ENCODE results near the gene MYCBPAP.

Gene MYCBPAP

GRCh38 chr17:50539762-50540559 lies 31.7 kb downstream of the MYCBPAP start:
- H3K79me2 ChIP-seq (ENCODE audit: insufficient read depth, low read depth): no peaks in the 10 kb centered on the region
- no peak overlapping the region for H3K4me2 ChIP-seq
- no peak overlapping the region for H3K4me3 ChIP-seq (IDR thresholded peaks at IDR 0.05; ENCODE audit: insufficient read depth, low read depth, low read length)
- no peaks in the 10 kb centered on the region for H4K20me1 ChIP-seq (ENCODE audit: insufficient read depth)
- peaks cover 33% of the 10 kb centered on the region; the same call in 1 of the 2 replicates for H3K27me3 ChIP-seq (ENCODE audit: insufficient read depth, low read depth)
- no peak overlapping the region for H3K27ac ChIP-seq
- H3K36me3 ChIP-seq (ENCODE audit: insufficient read depth): no peaks in the 10 kb centered on the region
- TF ChIP-seq CTCF (conservative IDR thresholded peaks at IDR 0.05; ENCODE audit: low read depth, low read length): no peak
- no peak overlapping the region for H3K9ac ChIP-seq
- H3K4me1 ChIP-seq (ENCODE audit: low read depth, poor library complexity, severe bottlenecking): peaks cover 5% of the 10 kb centered on the region
- no peak overlapping the region for H2AFZ ChIP-seq (ENCODE audit: low read depth)

- Histone ChIP-seq H3K4me3 (IDR thresholded peaks at IDR 0.05; ENCODE audit: insufficient read depth, low read depth, low read length) (no peak overlapping the region), H3K4me2 (peak overlapping the region; percentile 71; the same call in 1 of the 2 replicates)
- TF ChIP-seq CTCF (conservative IDR thresholded peaks at IDR 0.05; ENCODE audit: low read depth, low read length): no peak
These were observed 32.5 kb downstream of the MYCBPAP start for GRCh38 chr17:50540560-50541401.

GRCh38 chr17:50541402-50541715 lies 33.1 kb downstream of the MYCBPAP start:
- Histone ChIP-seq H3K4me2 (peak overlapping the region; percentile 71), H3K36me3 (ENCODE audit: insufficient read depth) (no peaks in the 10 kb centered on the region), H3K27me3 (ENCODE audit: insufficient read depth, low read depth) (peaks cover 24% of the 10 kb centered on the region; the same call in 1 of the 2 replicates), H3K27ac (no peak overlapping the region), H3K79me2 (ENCODE audit: insufficient read depth, low read depth) (no peaks in the 10 kb centered on the region), H3K4me3 (IDR thresholded peaks at IDR 0.05; ENCODE audit: insufficient read depth, low read depth, low read length) (no peak overlapping the region), H3K9ac (no peak overlapping the region), H4K20me1 (ENCODE audit: insufficient read depth) (no peaks in the 10 kb centered on the region), H2AFZ (ENCODE audit: low read depth) (peak overlapping the region; percentile 93), H3K4me1 (ENCODE audit: low read depth, poor library complexity, severe bottlenecking) (peaks cover 6% of the 10 kb centered on the region)
- TF ChIP-seq CTCF (conservative IDR thresholded peaks at IDR 0.05; ENCODE audit: low read depth, low read length): no peak

More at GRCh38 chr17:50540560-50541401, 32.5 kb downstream of the MYCBPAP start:
- Histone ChIP-seq H2AFZ (ENCODE audit: low read depth) (no peak overlapping the region; the same call in 1 of the 2 replicates), H3K79me2 (ENCODE audit: insufficient read depth, low read depth) (no peaks in the 10 kb centered on the region), H3K27me3 (ENCODE audit: insufficient read depth, low read depth) (peaks cover 30% of the 10 kb centered on the region; the same call in 1 of the 2 replicates), H3K36me3 (ENCODE audit: insufficient read depth) (no peaks in the 10 kb centered on the region), H3K9ac (no peak overlapping the region), H3K4me1 (ENCODE audit: low read depth, poor library complexity, severe bottlenecking) (peaks cover 5% of the 10 kb centered on the region), H4K20me1 (ENCODE audit: insufficient read depth) (no peaks in the 10 kb centered on the region), H3K27ac (no peak overlapping the region)

- peak overlapping the region; percentile 0; the same call in 1 of the 2 replicates for H3K9ac ChIP-seq
- peaks cover 11% of the 10 kb centered on the region for H3K4me1 ChIP-seq (ENCODE audit: low read depth, poor library complexity, severe bottlenecking)
- H3K27ac ChIP-seq: no peak overlapping the region
- no peaks in the 10 kb centered on the region for H3K36me3 ChIP-seq (ENCODE audit: insufficient read depth)
- H3K27me3 ChIP-seq (ENCODE audit: insufficient read depth, low read depth): peaks cover 18% of the 10 kb centered on the region; the same call in 1 of the 2 replicates
- no peaks in the 10 kb centered on the region for H3K79me2 ChIP-seq (ENCODE audit: insufficient read depth, low read depth)
- H2AFZ ChIP-seq (ENCODE audit: low read depth): peak overlapping the region; percentile 93
- H3K4me3 ChIP-seq (IDR thresholded peaks at IDR 0.05; ENCODE audit: insufficient read depth, low read depth, low read length): no peak overlapping the region
- H3K4me2 ChIP-seq: peak overlapping the region; percentile 71
- no peak for TF ChIP-seq CTCF (conservative IDR thresholded peaks at IDR 0.05; ENCODE audit: low read depth, low read length)
- H4K20me1 ChIP-seq (ENCODE audit: insufficient read depth): no peaks in the 10 kb centered on the region
These were observed 33.8 kb downstream of the MYCBPAP start for GRCh38 chr17:50541716-50542688.
